Measurements from ENCODE around the gene CCNY.
A peak's percentile ranks its signal among the peaks of the same experiment; 100 is the strongest.

CCNY gene

DNA sequence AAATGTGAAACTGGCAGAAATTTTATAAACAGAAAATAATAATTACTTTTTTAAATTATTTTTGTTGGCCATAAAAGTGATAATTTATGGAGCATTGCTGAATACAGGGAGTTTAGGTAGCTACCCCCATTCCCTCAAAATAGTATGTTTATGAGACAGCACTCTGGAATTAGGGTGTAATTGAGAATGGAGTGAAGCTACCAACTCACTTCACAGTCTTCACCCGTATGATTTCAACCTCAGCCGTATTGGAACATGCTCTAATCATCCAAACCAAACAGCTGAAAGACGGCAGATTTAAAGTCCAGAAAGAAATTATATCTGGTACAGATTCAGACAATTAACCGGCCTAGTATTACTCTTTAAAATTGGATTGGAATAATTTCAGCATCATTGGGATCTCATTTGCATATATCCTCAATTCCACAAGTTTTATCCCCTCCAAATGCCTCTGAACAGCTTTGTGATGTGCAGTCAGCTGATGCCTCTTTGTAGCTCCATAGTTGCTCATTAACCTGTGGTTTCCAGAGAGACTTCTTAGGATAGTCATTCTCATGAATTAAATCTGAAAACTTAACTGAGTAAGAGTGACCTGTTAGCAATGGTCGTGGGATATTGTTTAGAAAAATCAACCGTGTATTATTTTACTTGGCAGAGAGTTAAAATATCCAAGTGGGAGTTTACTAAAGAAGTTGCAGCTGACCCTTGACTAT, 209.7 kb downstream of the CCNY start:
- DNase-seq (ENCODE audit: low read depth in 3 of 3, low spot score in 1 of 3): no peak

DNA sequence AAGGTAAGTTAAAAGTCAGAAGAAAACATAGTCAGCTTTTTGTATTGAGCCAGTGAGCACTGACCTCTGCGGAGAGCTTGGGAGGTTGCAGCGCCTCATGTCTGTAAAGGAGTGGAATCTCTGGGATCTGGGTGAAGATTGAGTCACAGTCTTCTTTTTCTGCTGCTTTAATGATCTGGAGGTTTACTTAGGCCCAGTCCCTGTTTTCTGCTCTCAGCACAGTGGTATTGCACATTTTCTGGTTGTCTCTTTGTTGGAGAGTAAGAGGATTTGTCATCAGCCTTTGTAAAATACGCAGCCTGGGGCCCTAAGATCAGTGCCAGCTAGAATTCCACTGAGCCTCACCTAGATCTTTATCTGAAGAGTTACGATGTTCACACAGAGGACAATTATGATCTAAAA, 210.5 kb downstream of the CCNY start:
- DNase-seq (ENCODE audit: low read depth in 3 of 3, low spot score in 1 of 3): no peak

DNA sequence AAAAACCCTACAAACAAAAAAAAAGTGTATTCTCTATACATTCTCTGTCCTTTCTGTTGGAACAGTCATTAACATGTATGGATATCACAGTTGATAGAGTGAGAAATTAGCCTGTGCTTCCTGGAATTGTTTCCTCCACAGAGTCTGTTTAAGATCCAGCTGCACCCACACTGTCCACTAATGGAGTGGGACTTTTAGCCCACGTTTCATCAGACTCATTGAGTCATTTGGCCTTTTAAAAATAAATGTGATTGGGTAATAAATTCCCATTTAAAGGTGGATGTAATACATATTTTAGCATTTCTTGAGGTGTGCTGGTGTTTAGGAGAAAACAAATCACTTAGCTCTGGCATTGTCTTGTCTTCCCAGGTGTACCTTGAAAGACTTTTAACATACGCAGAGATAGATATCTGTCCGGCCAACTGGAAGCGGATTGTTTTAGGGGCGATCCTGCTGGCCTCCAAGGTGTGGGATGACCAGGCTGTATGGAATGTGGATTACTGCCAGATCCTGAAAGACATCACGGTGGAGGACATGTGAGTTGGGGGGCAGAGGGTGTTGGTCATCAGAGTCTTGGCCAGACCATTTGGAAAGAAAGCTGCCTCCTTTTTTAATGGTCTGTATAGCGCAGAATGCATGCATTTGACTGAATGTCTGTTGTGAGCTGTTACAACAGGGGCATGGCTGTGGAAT, 216.5 kb downstream of the CCNY start:
- no peak for DNase-seq (ENCODE audit: low read depth in 3 of 3, low spot score in 1 of 3)

DNA sequence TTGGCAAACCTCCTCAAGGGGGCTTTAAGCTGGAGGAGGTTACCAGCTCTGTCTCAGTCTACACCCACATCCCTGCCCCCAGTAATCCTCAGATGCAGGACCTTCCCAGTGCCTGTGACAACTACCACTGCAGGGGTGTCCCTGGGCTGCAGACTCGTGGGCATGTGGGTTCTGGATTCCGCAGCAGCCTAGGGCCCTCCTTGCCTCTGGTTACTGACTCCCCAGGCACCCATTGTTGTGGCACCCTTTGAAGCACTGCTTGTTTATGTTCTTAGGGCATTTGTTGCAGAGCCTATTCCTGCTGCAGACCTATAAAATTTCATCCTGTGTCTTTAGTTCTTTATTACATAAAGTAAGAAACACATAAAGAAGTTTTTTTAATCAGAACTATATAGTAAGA, 217.7 kb downstream of the CCNY start:
- DNase-seq (ENCODE audit: low read depth in 3 of 3, low spot score in 1 of 3): no peak

DNA sequence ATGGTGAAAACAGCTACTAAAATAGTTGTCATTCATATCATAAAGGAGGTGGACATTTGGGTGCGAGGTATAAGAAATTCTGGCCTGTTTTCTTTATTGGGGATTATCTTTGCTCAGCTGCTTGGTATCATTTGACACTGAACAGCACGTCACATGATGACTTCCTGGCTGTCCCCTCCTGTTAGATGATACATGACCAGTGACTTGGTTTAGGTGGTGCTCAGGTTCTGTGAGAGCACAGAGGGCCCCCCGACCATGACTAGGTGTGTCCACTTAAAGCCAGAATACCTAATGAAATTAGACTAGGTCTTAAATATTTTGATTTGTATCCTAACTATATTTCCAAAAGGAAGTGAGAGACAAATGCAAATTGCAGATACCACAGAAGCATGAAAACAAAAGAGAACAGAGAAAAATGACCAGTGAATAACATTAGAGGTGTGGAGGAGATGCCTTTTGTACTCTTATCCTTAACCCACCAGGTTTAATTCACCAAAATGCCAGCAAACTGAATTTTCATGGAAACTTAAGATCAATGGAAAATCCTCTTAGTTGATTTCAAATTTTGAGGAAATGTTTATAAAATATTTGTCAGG, 218.2 kb downstream of the CCNY start:
- DNase-seq (ENCODE audit: low read depth in 3 of 3, low spot score in 1 of 3): no peak

DNA sequence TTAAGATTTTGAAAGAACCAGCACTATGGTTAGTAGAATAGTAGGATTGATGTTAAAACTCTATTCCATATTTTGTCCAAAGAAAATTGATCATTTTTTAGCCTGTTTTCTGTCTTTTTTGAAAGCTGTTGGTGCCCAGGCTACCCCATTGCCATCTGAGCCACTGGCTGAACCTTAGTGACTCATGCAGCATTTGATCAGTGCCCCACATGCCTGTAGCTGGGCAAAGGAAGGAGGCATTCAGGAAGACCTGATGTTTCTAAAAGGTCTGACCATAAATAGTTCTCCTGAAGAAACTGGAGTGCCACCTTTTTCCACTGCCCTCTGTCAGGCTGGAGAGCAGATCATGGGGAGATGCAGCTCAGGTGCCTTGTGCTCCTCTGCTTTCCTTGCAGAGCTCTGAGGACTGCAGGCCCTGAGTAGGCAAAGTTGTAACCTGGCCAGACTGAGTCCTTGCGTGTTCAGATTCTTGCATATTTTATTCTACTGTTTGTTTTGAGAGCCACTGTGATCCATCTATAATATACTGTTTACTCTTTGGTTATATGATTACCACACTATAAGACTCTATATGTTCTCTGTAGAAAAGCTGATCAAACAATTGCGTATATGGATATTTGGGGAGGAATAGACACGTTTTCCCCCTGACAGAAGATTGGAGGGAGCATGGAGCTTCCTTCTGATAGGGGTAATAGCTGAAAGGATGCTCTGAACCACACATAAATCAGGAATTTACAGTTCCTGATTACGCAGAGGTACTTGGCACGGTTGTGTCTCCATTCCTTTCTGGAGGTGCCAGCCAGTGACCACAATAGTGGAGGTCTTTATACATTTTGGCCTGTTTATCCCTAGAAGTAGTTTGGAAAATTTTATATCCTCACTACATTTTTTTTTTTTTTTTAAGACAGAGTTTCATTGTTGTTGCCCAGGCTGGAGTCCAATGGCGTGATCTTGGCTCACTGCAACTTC, 219.9 kb downstream of the CCNY start:
- DNase-seq (ENCODE audit: low read depth in 3 of 3, low spot score in 1 of 3): no peak

DNA sequence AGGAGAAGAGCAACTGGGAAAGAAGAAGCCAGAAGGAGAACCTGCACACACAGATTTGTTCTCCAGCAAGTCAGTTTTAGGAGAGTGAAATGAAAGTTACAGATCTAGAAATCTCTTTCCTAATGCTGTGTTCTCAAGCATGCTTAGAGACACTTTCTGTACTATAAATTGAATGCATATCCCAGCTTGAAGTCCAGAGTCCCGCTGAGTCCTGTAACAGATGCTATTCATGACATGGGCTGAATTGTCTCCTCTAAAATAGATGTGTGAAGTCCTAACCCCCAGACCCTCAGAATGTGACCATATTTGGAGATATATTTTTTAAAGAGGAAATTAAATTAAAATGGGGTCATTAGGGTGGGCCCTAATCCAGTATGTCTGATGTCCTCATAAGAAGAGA, 222.0 kb downstream of the CCNY start:
- no peak for DNase-seq (ENCODE audit: low read depth in 3 of 3, low spot score in 1 of 3)

DNA sequence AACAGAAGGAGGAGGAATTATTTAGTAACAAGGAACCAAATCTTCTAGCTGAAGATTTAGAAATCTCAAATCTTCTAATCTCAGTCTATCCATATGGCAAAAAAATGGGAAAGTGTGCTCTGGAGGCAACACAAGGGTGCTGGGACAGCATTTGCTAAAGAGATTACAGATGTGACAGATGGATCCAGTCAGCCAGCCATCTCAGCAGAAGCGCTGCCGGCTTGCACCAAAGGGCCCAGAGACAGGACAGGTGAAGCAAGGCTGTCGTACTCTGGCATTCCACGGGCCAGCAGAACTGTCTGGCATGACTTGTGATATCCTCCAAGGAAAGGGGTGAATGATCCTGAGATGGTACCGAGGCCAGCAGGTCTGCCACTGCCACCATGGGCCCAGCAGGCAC, 223.1 kb downstream of the CCNY start:
- no peak for DNase-seq (ENCODE audit: low read depth in 3 of 3, low spot score in 1 of 3)

DNA sequence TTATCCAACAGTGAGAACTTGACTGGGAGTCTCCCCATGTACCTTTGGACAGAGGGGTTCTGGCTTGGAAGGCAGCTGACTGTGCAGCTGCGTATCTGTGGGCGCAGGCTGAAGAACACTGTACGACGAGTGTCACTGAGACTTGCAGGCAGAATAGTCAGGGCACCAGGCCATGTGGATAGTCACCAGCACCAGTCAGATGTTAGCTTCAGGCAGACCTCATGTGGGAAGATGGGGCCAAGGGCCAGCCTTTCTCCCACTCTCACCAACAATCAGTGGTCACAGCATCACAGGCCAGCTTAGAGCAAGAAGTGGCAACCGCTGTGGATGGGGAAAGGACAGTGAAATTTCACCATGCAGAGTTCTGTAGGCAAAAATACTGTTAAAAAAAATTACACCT, 225.4 kb downstream of the CCNY start:
- no peak for DNase-seq (ENCODE audit: low read depth in 3 of 3, low spot score in 1 of 3)

DNA sequence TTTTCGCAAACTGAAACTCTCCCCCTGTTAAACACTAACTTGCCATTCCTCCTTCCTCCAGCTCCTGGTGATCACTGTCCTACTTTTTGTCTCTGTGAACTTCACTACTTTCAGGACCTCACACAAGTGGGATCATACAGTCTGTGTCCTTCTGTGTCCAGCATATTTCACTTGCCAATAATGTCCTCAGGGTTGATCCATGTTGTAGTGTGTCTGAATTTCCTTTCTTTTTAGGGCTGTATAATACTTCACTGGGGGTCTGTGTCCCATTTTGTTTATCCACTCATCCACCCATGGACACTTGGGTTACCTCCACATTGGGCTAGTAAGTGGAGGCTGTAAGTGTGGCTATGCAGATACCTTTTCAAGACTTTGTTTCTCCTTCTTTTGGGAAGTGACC, 226.1 kb downstream of the CCNY start:
- no peak for DNase-seq (ENCODE audit: low read depth in 3 of 3, low spot score in 1 of 3)

DNA sequence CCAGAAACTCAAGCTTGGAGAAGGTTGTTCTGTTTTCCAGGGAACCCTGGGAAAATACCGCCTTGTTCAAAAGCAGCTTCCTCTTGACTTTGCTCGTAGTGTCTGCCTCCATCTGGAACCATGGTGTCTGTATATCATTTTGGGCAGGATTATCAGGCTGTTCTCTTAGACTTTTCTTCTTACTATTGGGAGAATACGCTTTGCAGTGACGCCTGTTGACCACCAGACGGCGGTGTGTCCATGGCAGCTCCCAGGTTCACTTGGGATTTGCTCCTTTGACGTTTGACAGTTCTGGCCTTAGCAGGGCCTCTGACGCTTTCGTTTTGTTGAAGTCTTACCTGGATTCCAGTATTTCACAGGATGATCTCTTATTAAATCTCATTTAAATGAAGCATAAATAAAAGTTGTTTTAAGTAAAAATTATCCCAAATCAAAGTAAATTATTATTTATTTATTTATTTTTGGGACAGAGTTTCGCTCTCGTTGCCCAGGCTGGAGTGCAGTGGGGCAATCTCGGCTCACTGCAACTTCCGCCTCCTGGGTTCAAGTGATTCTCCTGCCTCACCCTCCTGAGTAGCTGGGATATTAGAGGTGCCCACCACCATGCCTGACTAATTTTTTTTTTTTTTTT, 227.1 kb downstream of the CCNY start:
- DNase-seq (ENCODE audit: low read depth in 3 of 3, low spot score in 1 of 3): peak in 1 of 3 donors; percentile 10

DNA sequence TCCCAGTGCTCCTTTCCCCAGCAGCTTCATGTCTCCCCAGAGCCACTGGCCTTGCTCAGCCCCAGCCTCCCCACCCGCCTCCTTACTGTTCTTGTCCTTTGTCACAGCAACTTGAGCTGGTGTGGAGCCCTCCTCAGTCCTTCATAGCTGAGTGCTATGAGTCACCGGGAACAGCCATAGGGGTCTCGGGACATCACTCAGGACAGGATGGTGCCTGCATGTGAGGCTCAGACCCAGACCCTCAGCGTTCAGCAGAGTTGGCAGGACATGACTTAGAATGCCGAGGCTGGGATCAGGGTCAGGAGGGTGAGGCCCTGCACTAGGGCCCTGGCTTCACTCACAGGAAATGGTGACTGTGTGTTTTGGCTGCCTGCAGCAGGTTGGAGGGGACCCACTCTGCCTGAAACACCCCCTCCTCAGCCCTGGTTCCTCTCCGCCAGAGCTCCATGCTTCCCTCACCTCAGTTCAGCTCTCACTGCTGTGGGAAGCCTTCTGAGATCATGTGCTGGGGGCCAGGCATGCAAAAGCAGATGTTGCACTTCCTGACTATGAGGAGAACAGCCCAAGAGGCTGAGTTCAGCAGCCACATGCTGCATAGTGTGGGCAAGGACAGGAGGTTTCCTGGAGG, 228.1 kb downstream of the CCNY start:
- DNase-seq (ENCODE audit: low read depth in 3 of 3, low spot score in 1 of 3): no peak

DNA sequence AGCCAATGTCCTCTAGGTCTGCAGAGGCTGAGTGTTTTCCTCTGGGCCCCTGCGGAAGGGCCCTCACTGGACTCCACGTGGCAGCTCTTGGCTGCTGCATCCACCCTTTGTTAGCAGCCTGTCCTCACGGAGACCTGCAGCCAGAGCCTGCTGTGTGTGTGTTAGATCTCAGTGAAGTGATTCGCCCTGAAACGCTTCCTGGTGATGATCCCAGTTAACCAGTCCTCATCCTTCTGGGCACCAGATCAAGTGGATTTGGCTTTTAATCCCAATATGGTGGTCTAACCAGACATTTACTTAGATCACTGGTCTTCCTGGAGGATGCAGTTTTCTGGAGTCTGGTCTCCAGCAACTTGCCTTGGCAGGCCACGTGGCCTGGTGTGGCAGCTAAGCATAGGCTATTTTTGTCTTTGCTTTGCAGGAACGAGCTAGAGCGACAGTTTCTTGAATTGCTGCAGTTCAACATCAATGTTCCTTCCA, 229.3 kb downstream of the CCNY start:
- no peak for DNase-seq (ENCODE audit: low read depth in 3 of 3, low spot score in 1 of 3)

DNA sequence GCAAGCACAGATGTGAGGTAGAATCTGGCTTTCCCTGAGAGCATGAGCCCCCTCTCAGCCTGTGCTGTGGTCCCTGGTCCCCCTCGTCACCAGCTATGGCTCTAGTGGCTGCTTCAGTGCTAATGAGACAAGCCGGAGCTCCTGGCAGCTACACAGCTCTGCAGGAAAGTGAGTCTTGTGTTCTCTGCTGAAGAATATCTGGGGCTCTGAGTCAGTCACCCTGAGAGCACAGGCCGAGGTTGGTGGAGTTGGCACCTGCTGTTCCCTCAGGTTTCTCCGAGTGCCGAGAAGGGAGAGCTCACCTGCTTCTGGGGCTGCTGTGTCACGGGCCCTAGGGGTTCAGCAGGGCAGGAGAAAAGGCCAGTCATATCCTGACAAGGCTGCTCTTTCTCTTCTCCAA, 231.6 kb downstream of the CCNY start:
- DNase-seq (ENCODE audit: low read depth in 3 of 3, low spot score in 1 of 3): no peak

DNA sequence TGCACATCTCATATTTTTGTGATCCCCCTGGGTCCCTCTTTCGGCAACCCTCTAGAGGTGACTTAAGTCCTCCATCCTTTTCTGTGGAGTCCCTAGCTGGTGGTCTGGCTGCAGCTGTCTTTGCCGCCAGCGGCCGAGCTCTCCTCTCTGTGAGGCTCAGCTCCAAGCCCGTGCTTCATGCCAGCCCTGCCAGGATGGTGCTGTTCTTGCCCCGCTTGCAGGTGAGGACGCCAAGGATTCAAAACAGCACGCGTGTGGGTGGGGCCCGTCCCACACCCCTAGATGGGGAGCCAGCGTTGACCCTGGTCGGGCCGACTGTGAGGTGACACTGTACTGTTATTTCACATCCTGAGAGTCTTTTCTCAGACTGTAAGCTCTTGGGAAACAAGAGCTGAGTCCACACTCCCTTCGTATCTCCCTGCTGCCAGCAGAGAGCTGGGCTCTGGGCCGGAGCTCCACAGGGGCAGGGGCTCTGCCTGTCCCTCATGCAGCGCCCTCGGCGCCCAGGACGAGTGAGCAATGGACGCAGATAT, 232.2 kb downstream of the CCNY start:
- no peak for DNase-seq (ENCODE audit: low read depth in 3 of 3, low spot score in 1 of 3)

DNA sequence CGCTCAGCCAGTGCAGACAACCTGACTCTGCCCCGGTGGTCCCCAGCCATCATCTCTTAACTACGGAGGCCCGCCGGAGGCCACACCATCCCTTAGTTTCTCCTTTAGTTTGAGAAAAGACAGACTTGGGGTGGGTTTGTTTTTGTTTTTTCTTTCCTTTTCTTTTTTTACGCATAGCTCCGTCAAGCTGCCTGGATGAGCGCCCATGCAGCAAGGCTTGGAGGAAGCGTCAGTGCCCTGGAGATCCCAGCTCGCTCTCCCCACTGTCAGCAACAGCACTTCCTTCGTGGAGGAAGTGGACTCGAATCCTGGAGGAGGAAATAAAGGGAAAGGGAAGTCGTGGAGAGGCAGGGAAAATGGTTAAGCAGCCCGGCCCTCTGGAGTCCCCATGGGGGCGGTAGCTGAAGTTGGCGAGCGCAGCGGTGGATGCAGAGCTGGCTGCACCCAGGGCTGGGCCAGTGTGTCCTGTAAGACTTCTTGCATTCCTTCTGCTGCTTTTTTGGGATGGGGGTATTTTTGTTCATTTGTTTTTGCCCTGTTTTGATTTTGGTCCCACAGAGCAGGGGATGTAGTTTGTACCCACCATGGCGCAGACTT, 232.9 kb downstream of the CCNY start:
- no peak for DNase-seq (ENCODE audit: low read depth in 3 of 3, low spot score in 1 of 3)

DNA sequence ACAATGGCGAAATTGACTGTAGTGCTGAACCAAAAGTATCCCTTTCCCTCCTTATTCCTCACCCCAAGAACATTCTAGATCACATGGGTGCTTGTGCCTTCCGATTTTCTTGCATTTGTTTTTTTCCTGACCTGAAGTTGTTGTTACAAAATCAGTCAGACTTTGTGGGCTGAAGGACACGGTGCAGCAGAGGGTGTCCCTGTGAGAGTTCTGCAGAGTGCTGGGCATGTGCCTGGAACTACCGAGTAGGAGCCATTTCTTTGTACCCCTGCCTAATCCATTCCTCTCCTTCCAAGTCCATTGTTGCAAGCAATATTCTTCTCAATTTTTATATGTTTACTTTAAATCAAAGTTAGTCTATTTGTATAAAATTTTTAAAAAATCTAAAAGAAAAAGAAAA, 233.5 kb downstream of the CCNY start:
- no peak for DNase-seq (ENCODE audit: low read depth in 3 of 3, low spot score in 1 of 3)

DNA sequence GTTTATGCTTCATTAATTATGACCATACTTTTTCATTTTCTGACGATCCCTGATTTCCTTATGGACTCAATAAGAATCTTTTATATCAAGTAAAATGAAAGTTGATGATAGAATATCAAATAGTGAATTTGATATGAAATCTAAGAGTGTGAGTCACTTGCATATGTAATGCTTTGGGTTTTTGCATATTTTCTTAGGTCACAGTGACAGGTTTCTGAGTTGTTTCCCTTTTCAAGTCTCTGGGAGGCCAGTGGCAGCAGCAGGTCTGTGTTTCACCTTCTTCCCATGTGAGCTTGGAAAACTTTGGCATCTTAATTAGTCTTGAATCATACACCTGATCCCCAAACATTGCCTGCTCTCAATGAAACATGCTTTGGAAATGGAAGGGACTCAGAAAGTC, 234.1 kb downstream of the CCNY start:
- DNase-seq (ENCODE audit: low read depth in 3 of 3, low spot score in 1 of 3): no peak

DNA sequence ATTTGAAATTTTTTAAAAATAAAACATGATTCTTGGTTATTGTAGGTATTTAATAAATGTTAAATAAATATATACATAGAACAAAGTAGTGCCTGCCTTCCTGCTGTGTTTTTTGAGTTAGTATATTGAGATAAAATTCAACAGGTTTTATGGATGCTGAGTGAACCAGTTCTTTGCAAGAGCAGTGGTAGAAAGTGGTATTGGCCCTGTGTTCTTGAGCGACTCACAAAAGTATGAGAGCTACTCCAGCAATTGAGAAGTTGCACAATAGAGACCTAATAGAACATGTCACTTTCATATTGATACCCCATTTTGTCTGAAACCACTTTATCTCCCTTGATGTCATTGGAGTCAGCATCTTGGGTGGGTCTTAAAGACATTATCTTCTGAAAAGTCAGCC, 236.3 kb downstream of the CCNY start:
- DNase-seq (ENCODE audit: low read depth in 3 of 3, low spot score in 1 of 3): no peak

DNA sequence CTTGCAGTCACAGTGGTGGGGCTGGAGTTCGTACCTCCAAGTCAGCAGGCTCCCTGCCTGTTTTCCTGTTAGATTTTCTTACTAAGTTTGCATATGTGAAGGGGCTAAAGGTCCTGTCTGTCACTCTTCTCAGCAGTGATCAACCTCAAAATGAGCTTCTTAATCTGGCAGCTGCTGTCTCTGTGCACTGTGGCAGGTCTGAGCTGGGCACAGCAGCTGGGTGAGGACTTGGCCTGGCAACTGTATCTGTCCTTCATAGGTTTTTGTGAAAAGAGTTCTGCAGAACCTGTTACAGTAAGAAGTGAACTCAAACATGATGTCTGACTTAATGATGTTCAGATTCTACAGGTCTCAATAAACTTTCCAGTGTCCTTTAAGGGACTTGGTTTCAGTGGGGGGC, 237.5 kb downstream of the CCNY start:
- DNase-seq (ENCODE audit: low read depth in 3 of 3, low spot score in 1 of 3): no peak

All from stimulated activated CD4-positive, alpha-beta T cell treated with anti-CD3 and anti-CD28 coated beads, TNF-alpha, amount 100 ng/mL, for 1 hour (primary cell).